Central memory CD8-positive, alpha-beta T cell (primary cell): Measurements from ENCODE around the gene CYP4A11.
"Not testable (repeated sequence)": the region's sequence is repeated elsewhere in the genome, so short reads cannot be mapped to it uniquely, and the experiment has no call there.

Source experiments
- ATAC-seq: fragments of 150-1000 bp; cut with Tn5 transposase; replicated peaks from 2 replicates; pipeline ENCODE4 v1.10.0; 2022; ENCODE audit warnings: mild to moderate bottlenecking, moderate FRiP score, moderate number of reproducible peaks; ENCODE audit not compliant: poor library complexity, severe bottlenecking; ENCODE audit errors: extremely low read depth
- DNase-seq, 2 donors: peaks; one replicate each; pipeline ENCODE4 v3.0.0; 2021; ENCODE audit warnings: low spot score in 2 of 2
- H3K27ac Mint-ChIP-seq: one replicate; pipeline ENCODE4 v1.8.0; 2022; ENCODE audit warnings: low read depth, mild to moderate bottlenecking, moderate library complexity, mixed read lengths
- H3K27me3 Mint-ChIP-seq: one replicate; pipeline ENCODE4 v1.8.0; 2022; ENCODE audit warnings: mixed read lengths
- H3K36me3 Mint-ChIP-seq: one replicate; pipeline ENCODE4 v1.8.0; 2022; ENCODE audit warnings: mild to moderate bottlenecking, moderate library complexity, mixed read lengths; ENCODE audit not compliant: insufficient read depth
- H3K4me1 Mint-ChIP-seq: one replicate; pipeline ENCODE4 v1.8.0; 2022; ENCODE audit warnings: mixed read lengths
- H3K4me3 Mint-ChIP-seq: one replicate; pipeline ENCODE4 v1.8.0; 2022; ENCODE audit warnings: mild to moderate bottlenecking, moderate library complexity, mixed read lengths
- H3K9me3 Mint-ChIP-seq: one replicate; pipeline ENCODE4 v1.8.0; 2022; ENCODE audit warnings: mixed read lengths

CYP4A11 gene

DNA sequence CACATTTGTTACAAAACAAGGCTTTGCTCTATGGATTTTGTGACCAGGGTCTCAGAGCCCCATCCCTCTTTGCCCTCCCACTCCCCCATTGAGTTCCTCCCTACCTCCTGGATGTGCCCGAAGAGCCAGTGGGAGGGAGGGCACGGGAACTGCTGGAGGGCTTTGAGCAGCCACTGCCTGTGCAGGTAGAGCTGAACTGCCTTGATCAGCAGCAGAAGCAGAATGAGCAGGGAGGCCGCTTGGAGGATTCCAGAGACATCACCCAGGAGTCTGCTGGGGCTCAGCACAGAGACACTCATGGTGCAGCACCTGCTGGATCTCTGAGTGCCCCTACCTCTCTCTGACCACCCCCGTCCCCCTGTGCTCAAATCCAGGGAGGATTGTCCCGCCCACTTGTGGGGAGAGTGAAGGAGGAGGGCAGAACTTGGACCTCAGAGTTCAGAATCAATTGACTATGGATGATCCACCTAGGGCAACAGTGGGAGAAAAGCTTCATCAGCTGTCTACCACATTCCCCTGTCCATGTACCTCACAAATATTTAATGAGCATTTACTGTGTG lies at the start of gene CYP4A11:
CYP4A11 (minus strand) TSS at position 342 of the 560 bp plus-strand sequence; CDS start at position 299, 43 bp downstream.
- Mint-ChIP-seq H3K27me3 (peaks cover 41% of the 10 kb centered on the region), H3K27ac (no peak within 1 kb of the TSS)

GRCh38 chr1:46990541-46990940 lies 49.3 kb upstream of the CYP4A11 start:
- not testable (repeated sequence) for H3K27ac Mint-ChIP-seq, H3K9me3 Mint-ChIP-seq, DNase-seq, ATAC-seq, H3K4me1 Mint-ChIP-seq, H3K36me3 Mint-ChIP-seq, H3K4me3 Mint-ChIP-seq
- peaks cover 34% of the 10 kb centered on the region for H3K27me3 Mint-ChIP-seq

More for the DNA sequence above, at the start of gene CYP4A11:
- ATAC-seq: no peak
- no peak within 1 kb of the TSS for H3K4me3 Mint-ChIP-seq
- no peaks in the 10 kb centered on the region for H3K9me3 Mint-ChIP-seq
- no peaks in the 10 kb centered on the region for H3K4me1 Mint-ChIP-seq
- DNase-seq: no peak
- H3K36me3 Mint-ChIP-seq: no peaks in the 10 kb centered on the region

DNA sequence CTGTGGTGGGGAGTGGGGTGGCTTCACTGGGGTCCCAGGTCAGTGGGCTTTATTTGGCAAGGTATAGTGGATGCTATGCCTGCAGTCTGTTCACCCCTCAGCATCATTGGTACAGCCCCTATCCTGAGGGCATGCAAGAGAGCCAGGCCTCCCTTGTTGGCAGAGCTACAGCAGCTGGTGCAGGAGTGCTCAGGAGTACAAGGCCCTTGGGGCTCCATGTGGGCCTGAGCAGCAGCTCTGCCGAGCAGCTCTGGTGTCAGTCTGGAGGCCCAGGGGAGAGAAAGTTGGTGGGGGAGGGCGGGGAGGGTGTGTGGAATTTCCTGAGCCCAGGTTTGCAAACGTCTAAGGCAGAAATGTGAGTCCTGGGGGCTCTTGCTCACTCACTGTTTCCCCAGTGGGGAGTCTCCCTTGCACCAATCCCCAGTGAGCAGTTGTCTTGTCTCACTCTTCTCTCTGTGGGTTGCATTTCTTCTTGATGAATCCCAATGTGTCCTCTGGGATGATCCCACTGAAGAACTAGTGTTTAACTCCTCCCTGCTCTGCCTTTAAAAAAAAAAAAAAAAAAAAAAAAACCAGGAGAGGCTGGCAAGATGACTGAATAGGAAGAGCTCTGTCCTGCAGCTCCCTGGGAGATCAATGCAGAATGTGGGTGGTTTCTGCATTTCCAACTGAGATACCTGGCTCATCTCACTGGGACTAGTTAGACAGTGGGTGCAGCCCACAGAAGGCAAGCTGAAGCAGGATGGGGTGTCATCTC lies 42.7 kb upstream of the CYP4A11 start:
- H3K4me1 Mint-ChIP-seq: no peaks in the 10 kb centered on the region
- ATAC-seq: no peak
- H3K27me3 Mint-ChIP-seq: peaks cover 83% of the 10 kb centered on the region

DNA sequence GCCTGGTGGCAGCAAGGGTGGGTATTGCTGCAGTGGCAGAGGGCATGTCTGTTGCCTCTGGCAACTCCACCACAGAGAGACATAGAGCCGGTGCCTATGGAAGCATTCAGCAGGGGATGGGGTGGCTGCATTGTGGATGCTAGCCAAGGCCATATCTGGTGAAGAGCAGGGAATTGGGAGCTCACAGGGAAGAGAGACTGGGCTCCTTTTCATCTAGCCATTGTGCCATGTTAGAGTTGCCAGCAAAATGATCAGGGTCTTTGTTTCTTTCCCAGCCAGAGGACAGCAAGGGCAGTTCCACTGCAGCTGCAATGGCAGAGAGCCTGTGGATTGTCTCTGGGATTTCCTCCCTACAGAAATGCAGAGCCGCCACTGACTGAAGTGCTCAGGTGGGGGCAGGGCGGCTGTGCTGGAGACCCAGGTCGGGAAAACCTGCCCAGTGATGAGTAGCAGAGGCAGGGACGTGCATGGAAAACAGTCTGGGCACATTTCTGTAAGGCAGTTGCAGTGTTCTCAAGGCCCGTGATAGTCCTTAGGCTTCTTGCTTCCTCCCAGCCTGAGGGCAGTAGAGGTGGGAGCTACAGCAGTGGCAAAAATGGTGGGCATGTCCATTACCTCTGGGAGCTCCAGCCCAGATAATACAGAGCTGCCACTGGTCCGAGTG lies 42.0 kb upstream of the CYP4A11 start:
- Mint-ChIP-seq H3K27ac (no peak overlapping the region), H3K27me3 (peaks cover 89% of the 10 kb centered on the region), H3K9me3 (no peaks in the 10 kb centered on the region), H3K36me3 (no peaks in the 10 kb centered on the region), H3K4me1 (no peaks in the 10 kb centered on the region), H3K4me3 (no peak overlapping the region)
- DNase-seq: no peak
- ATAC-seq: no peak

More for the DNA sequence above, 42.7 kb upstream of the CYP4A11 start:
- no peaks in the 10 kb centered on the region for H3K9me3 Mint-ChIP-seq
- no peak for DNase-seq
- no peaks in the 10 kb centered on the region for H3K36me3 Mint-ChIP-seq
- no peak overlapping the region for H3K27ac Mint-ChIP-seq
- no peak overlapping the region for H3K4me3 Mint-ChIP-seq

DNA sequence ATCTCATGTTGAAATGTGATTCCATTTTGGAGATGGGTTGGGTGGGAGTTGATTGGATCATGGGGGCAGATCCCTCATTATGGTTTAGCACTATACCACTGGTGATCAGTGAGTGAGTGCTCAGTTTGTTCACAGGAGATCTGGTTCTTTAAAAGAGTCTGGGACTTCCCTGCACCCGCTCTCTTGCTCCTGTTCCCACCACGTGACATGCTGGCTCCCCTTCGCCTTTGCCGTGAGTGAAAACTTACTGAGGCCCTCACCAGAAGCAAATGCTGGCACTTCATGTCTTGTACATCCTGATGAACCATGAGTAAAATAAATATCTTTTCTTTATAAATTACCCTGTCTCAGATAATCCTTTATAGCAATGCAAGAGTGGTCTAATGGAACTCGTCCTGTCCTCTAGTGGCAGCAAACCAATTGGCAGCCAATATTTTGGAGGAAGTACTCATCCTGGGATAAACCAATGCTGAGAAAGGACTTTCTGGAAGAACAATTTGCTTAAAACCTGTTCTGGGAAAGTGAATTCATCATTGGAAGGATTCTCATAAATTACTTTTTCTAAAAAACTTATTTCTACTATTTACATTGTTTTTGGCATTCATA lies 27.8 kb upstream of the CYP4A11 start:
- Mint-ChIP-seq H3K4me3 (no peak overlapping the region), H3K9me3 (peaks cover 5% of the 10 kb centered on the region), H3K36me3 (no peaks in the 10 kb centered on the region), H3K4me1 (no peaks in the 10 kb centered on the region), H3K27ac (no peak overlapping the region), H3K27me3 (peaks cover 69% of the 10 kb centered on the region)
- no peak for ATAC-seq
- no peak for DNase-seq

DNA sequence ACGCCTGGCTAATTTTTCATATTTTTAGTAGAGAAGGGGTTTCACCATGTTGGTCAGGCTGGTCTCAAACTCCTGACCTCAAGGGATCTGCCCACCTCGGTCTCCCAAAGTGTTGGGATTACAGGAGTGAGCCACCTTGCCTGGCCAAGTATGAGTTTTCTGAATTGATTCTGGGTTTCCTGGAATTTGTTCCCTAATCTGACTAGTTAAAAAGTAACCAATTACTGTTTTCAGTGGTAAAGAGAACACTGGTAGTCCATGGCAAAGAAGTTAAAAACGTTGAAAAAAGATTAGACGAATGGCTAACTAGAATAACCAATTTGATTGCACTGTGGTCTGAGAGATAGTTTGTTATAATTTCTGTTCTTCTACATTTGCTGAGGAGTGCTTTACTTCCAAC lies 21.0 kb upstream of the CYP4A11 start:
- ATAC-seq, DNase-seq, H3K36me3 Mint-ChIP-seq, H3K9me3 Mint-ChIP-seq, H3K4me3 Mint-ChIP-seq, H3K4me1 Mint-ChIP-seq, H3K27ac Mint-ChIP-seq: not testable (repeated sequence)
- peaks cover 79% of the 10 kb centered on the region for H3K27me3 Mint-ChIP-seq

DNA sequence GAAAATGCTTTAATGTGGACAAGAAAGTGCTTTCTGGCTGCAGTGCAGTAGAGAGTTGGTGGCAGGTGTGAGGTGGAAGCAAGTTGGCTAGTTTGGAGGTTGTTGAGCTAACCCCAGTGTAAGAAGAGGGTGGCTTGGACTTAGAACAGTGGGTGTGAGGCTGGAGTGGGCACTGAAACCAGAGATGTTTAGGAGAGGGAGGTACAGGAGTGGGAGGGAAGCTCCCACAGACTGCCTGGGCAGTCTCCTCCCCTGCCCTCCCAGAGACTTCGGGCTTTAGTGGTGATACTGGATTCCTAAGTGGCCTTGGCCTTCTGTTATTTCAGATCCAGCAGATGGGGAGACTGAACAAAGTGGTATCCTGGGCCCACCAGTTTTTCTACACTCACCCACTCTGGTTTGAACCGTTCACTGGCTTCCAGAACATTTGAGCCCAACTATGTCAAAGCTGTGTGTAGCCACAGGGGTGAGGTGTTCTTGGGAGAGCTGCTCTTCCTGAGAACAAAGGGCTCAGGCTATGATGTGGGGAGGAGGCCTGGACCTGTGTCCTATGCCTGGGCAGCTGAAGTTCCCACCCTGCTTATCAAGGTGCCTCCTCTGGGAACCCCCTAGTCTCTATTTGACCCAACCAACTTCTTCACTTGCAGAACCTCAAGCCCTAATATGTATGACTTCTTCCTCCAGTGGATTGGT lies 19.9 kb upstream of the CYP4A11 start:
- Mint-ChIP-seq H3K27me3 (peaks cover 79% of the 10 kb centered on the region), H3K9me3 (peaks cover under 1% of the 10 kb centered on the region), H3K4me3 (no peak overlapping the region)

DNA sequence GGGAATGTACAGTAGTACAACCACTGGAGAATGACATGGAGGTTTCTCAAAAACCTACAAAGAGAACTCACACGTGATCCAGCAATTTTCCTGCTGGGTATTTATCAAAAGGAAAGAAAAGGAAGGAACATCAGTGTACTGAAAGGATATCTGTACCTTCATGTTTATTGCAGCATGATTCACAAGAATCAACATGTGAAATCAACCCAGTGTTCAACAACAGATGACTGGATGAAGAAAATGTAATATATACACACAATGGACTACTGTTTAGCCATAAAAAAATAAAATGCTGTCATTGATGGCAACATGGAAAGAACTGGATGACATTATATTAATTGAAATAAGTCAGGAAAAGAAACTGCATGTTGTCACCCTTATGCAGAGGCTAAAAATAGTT lies 19.0 kb upstream of the CYP4A11 start:
- DNase-seq (no peak), ATAC-seq (no peak)
- Mint-ChIP-seq H3K27me3 (peaks cover 74% of the 10 kb centered on the region), H3K9me3 (no peaks in the 10 kb centered on the region), H3K4me1 (no peaks in the 10 kb centered on the region), H3K4me3 (no peak overlapping the region), H3K36me3 (no peaks in the 10 kb centered on the region), H3K27ac (no peak overlapping the region)

More for the DNA sequence above, 19.9 kb upstream of the CYP4A11 start:
- ATAC-seq (no peak), DNase-seq (no peak)
- Mint-ChIP-seq H3K27ac (no peak overlapping the region), H3K36me3 (no peaks in the 10 kb centered on the region), H3K4me1 (no peaks in the 10 kb centered on the region)

DNA sequence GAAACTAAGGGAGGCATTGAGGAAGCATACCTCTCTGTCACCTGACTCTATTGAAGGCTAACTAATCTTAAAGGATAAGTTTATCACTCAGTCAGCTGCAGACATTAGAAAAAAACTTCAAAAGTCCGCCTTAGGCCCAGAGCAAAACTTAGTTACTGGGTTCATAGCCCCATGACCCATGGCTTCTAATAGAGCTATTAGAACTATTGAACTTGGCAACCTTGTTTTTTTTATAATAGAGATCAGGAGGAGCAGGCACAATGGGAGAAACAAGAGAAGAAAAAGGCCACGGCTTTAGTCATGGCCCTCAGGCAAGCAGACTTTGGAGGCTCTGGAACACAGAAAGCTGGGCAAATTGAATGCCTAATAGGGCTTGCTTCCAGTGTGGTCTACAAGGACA lies 13.8 kb upstream of the CYP4A11 start:
- H3K27ac Mint-ChIP-seq, H3K4me3 Mint-ChIP-seq, ATAC-seq, H3K4me1 Mint-ChIP-seq, DNase-seq, H3K9me3 Mint-ChIP-seq, H3K36me3 Mint-ChIP-seq: not testable (repeated sequence)
- H3K27me3 Mint-ChIP-seq: peaks cover 80% of the 10 kb centered on the region

GRCh38 chr1:46953847-46954246 lies 12.6 kb upstream of the CYP4A11 start:
- not testable (repeated sequence) for H3K4me3 Mint-ChIP-seq, DNase-seq, H3K27ac Mint-ChIP-seq, H3K9me3 Mint-ChIP-seq, H3K36me3 Mint-ChIP-seq, H3K4me1 Mint-ChIP-seq, ATAC-seq
- H3K27me3 Mint-ChIP-seq: peaks cover 76% of the 10 kb centered on the region

DNA sequence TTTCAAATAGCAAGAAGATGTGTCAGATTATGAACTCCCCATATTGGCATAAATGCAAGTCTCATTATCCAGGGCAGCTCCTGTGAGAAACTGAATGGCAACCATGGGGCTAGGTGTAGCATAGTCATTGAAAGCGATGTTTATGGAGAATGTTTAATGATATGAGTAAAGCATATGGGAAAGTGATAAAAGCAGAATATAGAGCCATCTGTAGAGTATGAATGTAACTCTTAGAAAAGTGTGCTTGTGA lies 8.1 kb upstream of the CYP4A11 start:
- not testable (repeated sequence) for DNase-seq, H3K27ac Mint-ChIP-seq, H3K4me1 Mint-ChIP-seq, H3K4me3 Mint-ChIP-seq, H3K36me3 Mint-ChIP-seq, H3K9me3 Mint-ChIP-seq, ATAC-seq
- H3K27me3 Mint-ChIP-seq: peaks cover 61% of the 10 kb centered on the region

DNA sequence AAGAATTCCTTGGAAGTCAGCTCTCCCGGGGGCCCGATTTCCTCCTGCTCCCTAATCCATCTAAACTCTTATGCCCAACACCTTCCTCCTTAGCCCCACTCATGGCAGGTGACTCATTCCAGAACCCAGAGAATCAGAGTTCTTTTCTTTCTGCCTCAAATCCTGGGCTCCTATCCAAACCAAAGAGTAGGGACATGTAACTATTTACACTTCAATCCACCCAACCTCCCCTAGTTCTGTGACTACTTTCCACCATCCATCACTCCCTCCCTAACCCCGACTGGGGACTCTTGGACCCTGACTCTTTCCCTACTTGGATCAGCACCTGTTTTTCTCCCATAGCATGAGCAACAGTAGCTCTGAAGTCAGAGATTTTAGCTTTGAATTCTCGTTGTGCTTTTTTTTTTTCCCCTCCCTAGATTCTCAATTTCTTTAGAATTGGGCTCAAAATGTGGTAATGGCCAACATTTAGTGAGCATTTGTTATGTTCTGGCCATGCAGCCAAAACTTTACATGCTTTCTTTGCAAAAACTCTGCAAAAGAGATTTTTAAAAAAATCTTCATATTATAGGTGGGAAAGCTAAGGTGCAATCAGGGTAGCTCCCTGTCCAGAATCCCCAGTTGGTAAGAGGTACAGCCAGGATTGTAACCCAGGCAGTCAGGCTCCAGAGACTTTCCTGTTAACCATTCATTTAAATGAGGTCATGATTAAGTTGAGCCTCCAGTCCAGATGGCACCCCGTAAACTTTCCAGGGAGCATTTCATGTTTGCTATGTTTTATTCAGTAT lies 7.5 kb upstream of the CYP4A11 start:
- Mint-ChIP-seq H3K27ac (no peak overlapping the region), H3K27me3 (peaks cover 66% of the 10 kb centered on the region), H3K9me3 (no peaks in the 10 kb centered on the region), H3K4me3 (no peak overlapping the region), H3K36me3 (no peaks in the 10 kb centered on the region), H3K4me1 (no peaks in the 10 kb centered on the region)
- ATAC-seq (no peak), DNase-seq (no peak)
